ENCODE results near the gene SLC35A1. TPM values are rescaled to one million over a fixed set of nuclear protein-coding genes. Genes with fewer than 3 reads are reported as not detected.

The SLC35A1 gene
- total RNA-seq, 1 experiment from 2014 or later, result 16.0 TPM

Other genes starting within 250 kb of the SLC35A1 start
- gene SMIM8, start 150.4 kb upstream of the SLC35A1 start, total RNA-seq (2014; rRNA removed; shearing (Covaris generic); ENCODE audit: low replicate concordance), result 4.3 and 4.9 TPM in 2 replicates
- not detected in 2 replicates for gene GJB7, start 143.7 kb upstream of the SLC35A1 start, total RNA-seq (2014; rRNA removed; shearing (Covaris generic); ENCODE audit: low replicate concordance)
- not detected in 2 replicates for gene C6orf163, start 128.2 kb upstream of the SLC35A1 start, total RNA-seq (2014; rRNA removed; shearing (Covaris generic); ENCODE audit: low replicate concordance)
- 4.0 and 4.1 TPM in 2 replicates for gene CFAP206, start 65.0 kb upstream of the SLC35A1 start, total RNA-seq (2014; rRNA removed; shearing (Covaris generic); ENCODE audit: low replicate concordance)
- 29.8 and 56.1 TPM in 2 replicates for gene RARS2, start 117.0 kb downstream of the SLC35A1 start, total RNA-seq (2014; rRNA removed; shearing (Covaris generic); ENCODE audit: low replicate concordance)
- 19.1 and 46.3 TPM in 2 replicates for gene ORC3, start 117.2 kb downstream of the SLC35A1 start, total RNA-seq (2014; rRNA removed; shearing (Covaris generic); ENCODE audit: low replicate concordance)
- 18.7 and 36.8 TPM in 2 replicates for gene AKIRIN2, start 229.3 kb downstream of the SLC35A1 start, total RNA-seq (2014; rRNA removed; shearing (Covaris generic); ENCODE audit: low replicate concordance)

All from Caki2 (cell line).